COLO668 (cell line): ENCODE measurements around the gene CNTN6.

Experiments used
- DNase-seq: peaks from one replicate; lab custom pipeline; 2025; ENCODE audit not compliant: unreplicated experiment; lab: John Stamatoyannopoulos, UW

CNTN6 gene

GRCh38 chr3:1400571-1400970, 307.7 kb downstream of the CNTN6 start:
- DNase-seq = no peak

GRCh38 chr3:1404270-1404962, 311.6 kb downstream of the CNTN6 start:
- DNase-seq = peak; percentile 12

GRCh38 chr3:1406250-1406649, 313.4 kb downstream of the CNTN6 start:
- DNase-seq = no peak

- DNase-seq = no peak
Observed at GRCh38 chr3:1421577-1421976, 328.8 kb downstream of the CNTN6 start.

- DNase-seq = no peak
Observed at GRCh38 chr3:1423566-1424089, 330.8 kb downstream of the CNTN6 start.

GRCh38 chr3:1439395-1439794, 346.6 kb downstream of the CNTN6 start:
- peak; percentile 15 for DNase-seq

- DNase-seq = no peak
Observed at GRCh38 chr3:1442271-1442670, 349.4 kb downstream of the CNTN6 start.

- no peak for DNase-seq
Observed at GRCh38 chr3:1444195-1444594, 351.4 kb downstream of the CNTN6 start.

- no peak for DNase-seq
Observed at GRCh38 chr3:1446531-1446930, 353.7 kb downstream of the CNTN6 start.

GRCh38 chr3:1447452-1447851, 354.6 kb downstream of the CNTN6 start:
- DNase-seq = no peak

- no peak for DNase-seq
Observed at GRCh38 chr3:1448443-1448842, 355.6 kb downstream of the CNTN6 start.
